Transverse colon (tissue), 3 donors: Measurements from ENCODE around the gene MYOC.

Experiments used
- EP300 ChIP-seq: sonication (generic); formaldehyde crosslinking; IDR thresholded peaks from one replicate; pipeline ENCODE4 v1.6.1; 2017; ENCODE audit warnings: antibody characterized with exemption, low read depth
- POLR2A ChIP-seq: fragments of 450-650 bp; IDR thresholded peaks from one replicate; pipeline ENCODE4 v1.6.1; 2016; ENCODE audit warnings: antibody characterized with exemption, mild to moderate bottlenecking, moderate library complexity
- TF ChIP-seq, protein P1 (sequence below), 5 experiments: fragments of 200-600 bp in 3 of 5; fragments of 450-650 bp in 2 of 5; sonication (generic) in 3 of 5; IDR thresholded peaks; 1 replicate in 2 of 5; 2 replicates in 3 of 5; pipeline ENCODE4 v1.5.1; 2016 to 2017; ENCODE audit warnings: antibody characterized with exemption in 5 of 5, inconsistent platforms in 3 of 5, mild to moderate bottlenecking in 2 of 5, moderate library complexity in 1 of 5

DNA sequence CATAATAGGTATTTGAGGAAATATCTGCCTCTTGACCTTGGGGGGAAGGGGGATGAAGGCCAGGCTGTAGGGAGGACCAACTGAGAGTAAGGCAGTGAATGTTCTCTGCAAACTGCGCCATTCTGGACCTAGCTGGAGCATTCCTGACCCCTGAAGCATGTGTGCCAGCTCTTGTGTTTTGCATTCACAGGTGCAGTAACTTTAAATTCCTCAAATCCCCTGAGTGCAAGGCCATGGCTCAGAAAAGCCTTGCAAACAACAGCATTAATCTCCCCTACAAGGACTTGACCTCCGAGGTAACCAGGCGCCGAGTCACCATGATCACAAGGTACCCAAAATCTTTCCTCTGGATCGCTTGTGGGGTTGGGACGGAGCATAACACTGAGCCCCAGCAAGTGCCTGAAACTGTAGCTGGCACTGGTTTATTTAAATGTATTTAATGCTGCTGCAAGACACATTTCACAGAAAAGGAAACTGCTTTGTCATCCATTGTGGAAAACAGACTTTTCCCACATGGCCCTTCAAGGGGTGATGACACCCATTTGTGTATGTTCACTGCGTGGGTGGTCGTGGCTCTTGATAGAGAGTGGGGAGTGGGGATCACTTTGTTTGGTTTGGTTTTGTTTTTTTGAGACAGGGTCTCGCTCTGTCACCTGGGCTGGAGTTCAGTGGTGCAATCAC, 28.7 kb downstream of the MYOC start:
- TF ChIP-seq POLR2A (no peak), EP300 (no peak)
- TF ChIP-seq, protein P1, sequence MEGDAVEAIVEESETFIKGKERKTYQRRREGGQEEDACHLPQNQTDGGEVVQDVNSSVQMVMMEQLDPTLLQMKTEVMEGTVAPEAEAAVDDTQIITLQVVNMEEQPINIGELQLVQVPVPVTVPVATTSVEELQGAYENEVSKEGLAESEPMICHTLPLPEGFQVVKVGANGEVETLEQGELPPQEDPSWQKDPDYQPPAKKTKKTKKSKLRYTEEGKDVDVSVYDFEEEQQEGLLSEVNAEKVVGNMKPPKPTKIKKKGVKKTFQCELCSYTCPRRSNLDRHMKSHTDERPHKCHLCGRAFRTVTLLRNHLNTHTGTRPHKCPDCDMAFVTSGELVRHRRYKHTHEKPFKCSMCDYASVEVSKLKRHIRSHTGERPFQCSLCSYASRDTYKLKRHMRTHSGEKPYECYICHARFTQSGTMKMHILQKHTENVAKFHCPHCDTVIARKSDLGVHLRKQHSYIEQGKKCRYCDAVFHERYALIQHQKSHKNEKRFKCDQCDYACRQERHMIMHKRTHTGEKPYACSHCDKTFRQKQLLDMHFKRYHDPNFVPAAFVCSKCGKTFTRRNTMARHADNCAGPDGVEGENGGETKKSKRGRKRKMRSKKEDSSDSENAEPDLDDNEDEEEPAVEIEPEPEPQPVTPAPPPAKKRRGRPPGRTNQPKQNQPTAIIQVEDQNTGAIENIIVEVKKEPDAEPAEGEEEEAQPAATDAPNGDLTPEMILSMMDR (IDR thresholded peaks at IDR 0.05): no peak
